IMR-90 (cell line): ENCODE results near the gene TMTC1. TPM values are rescaled to one million over a fixed set of nuclear protein-coding genes. Genes with fewer than 3 reads are reported as not detected.

Experiments
- ATAC-seq: fragments of 200-7000 bp; cut with Tn5 transposase; 2 replicates; pipeline ENCODE4 v1.9.1; 2020; ENCODE audit warnings: low read depth, mild to moderate bottlenecking, moderate library complexity
- BruUV-seq: library from RNA; stranded (reverse); fragments of 400-500 nt; replicated peaks from 2 replicates; lab custom pipeline; 2021; lab: Mats Ljungman, UMichigan
- CTCF ChIA-PET: fragments of 300-600 bp; formaldehyde crosslinking; extraction: SDS; loops from one replicate; lab custom pipeline; 2021; ENCODE audit warnings: antibody characterized with exemption; lab: Yijun Ruan, JAX
- POLR2A ChIA-PET: fragments of 300-600 bp; sonication (Branson Sonifier 250); formaldehyde crosslinking; loops from one replicate; lab custom pipeline; 2022; ENCODE audit warnings: antibody characterized with exemption; ENCODE audit not compliant: unreplicated experiment; lab: Charles Lee
- DNase-seq: peaks from one replicate; pipeline ENCODE4 v3.0.0; 2013
- H2AFZ ChIP-seq: replicated peaks from 2 replicates; pipeline ENCODE3; 2013; ENCODE audit warnings: low read length, mild to moderate bottlenecking; ENCODE audit not compliant: poor library complexity
- H2AK5ac ChIP-seq: 2 replicates; pipeline ENCODE4 v1.6.1; 2013; ENCODE audit warnings: low read depth, low read length, inconsistent platforms
- H2AK9ac ChIP-seq: replicated peaks from 2 replicates; pipeline ENCODE3; 2013; ENCODE audit warnings: mild to moderate bottlenecking, low read depth, low read length, moderate library complexity; ENCODE audit not compliant: poor library complexity
- H2BK120ac ChIP-seq: 2 replicates; pipeline ENCODE4 v1.6.1; 2013; ENCODE audit warnings: low read depth, low read length, inconsistent platforms
- H2BK15ac ChIP-seq: 3 replicates; pipeline ENCODE4 v1.6.1; 2013; ENCODE audit warnings: low read depth, low read length, inconsistent platforms
- H2BK20ac ChIP-seq: 2 replicates; pipeline ENCODE4 v1.6.1; 2013; ENCODE audit warnings: low read depth, mild to moderate bottlenecking, inconsistent platforms, low read length, moderate library complexity
- H2BK5ac ChIP-seq: 2 replicates; pipeline ENCODE4 v1.6.1; 2013; ENCODE audit warnings: mild to moderate bottlenecking, low read depth, low read length, inconsistent platforms; ENCODE audit not compliant: poor library complexity, severe bottlenecking
- H3K14ac ChIP-seq: replicated peaks from 2 replicates; pipeline ENCODE4 v1.6.1; 2013; ENCODE audit warnings: low read depth, low read length, inconsistent platforms
- H3K18ac ChIP-seq: 2 replicates; pipeline ENCODE4 v1.6.1; 2013; ENCODE audit warnings: low read depth, low read length, control low read depth
- H3K23ac ChIP-seq: 2 replicates; pipeline ENCODE4 v1.6.1; 2013; ENCODE audit warnings: low read depth, low read length, inconsistent platforms
- H3K27ac ChIP-seq: 2 replicates; pipeline ENCODE4 v1.5.1; 2013; ENCODE audit warnings: mild to moderate bottlenecking, control low read depth, low read length; ENCODE audit not compliant: insufficient read depth
- H3K27me3 ChIP-seq: 2 replicates; pipeline ENCODE4 v1.6.1; 2013; ENCODE audit warnings: low read length; ENCODE audit not compliant: control insufficient read depth, insufficient read depth
- H3K36me3 ChIP-seq: 2 replicates; pipeline ENCODE4 v1.6.1; 2013; ENCODE audit warnings: low read length, mixed read lengths; ENCODE audit not compliant: control insufficient read depth, insufficient read depth
- H3K4ac ChIP-seq: 2 replicates; pipeline ENCODE4 v1.6.1; 2013; ENCODE audit warnings: low read depth, low read length, inconsistent platforms
- H3K4me1 ChIP-seq: 2 replicates; pipeline ENCODE4 v1.6.1; 2013; ENCODE audit warnings: low read length, mixed read lengths; ENCODE audit not compliant: control insufficient read depth, insufficient read depth
- H3K4me2 ChIP-seq: 2 replicates; pipeline ENCODE4 v1.6.1; 2013; ENCODE audit warnings: low read depth, mild to moderate bottlenecking, control low read depth, low read length, moderate library complexity
- H3K4me3 ChIP-seq: 2 replicates; pipeline ENCODE4 v1.5.1; 2013; ENCODE audit warnings: low read depth, mild to moderate bottlenecking, control low read depth, low read length, moderate library complexity; ENCODE audit not compliant: insufficient read depth
- H3K56ac ChIP-seq: 2 replicates; pipeline ENCODE4 v1.6.1; 2013; ENCODE audit warnings: low read length, inconsistent platforms; ENCODE audit not compliant: insufficient read depth; ENCODE audit errors: extremely low read depth
- H3K79me1 ChIP-seq, 2 experiments: 2 replicates each; pipeline ENCODE4 v1.6.1; 2013; ENCODE audit warnings: low read length in 2 of 2, inconsistent platforms in 1 of 2, low read depth in 1 of 2
- H3K9ac ChIP-seq: 2 replicates; pipeline ENCODE4 v1.6.1; 2013; ENCODE audit warnings: low read depth, low read length, control low read depth
- H3K9me1 ChIP-seq: 2 replicates; pipeline ENCODE4 v1.6.1; 2013; ENCODE audit warnings: low read length, inconsistent platforms; ENCODE audit not compliant: insufficient read depth
- H3K9me3 ChIP-seq: 2 replicates; pipeline ENCODE4 v1.6.1; 2013; ENCODE audit warnings: low read length; ENCODE audit not compliant: control insufficient read depth, insufficient read depth
- H4K20me1 ChIP-seq: 2 replicates; pipeline ENCODE4 v1.6.1; 2013; ENCODE audit warnings: low read length, inconsistent platforms; ENCODE audit not compliant: insufficient read depth
- H4K5ac ChIP-seq: 2 replicates; pipeline ENCODE4 v1.6.1; 2013; ENCODE audit warnings: mild to moderate bottlenecking, low read depth, low read length, control low read depth
- H4K8ac ChIP-seq, 2 experiments: 2 replicates each; pipeline ENCODE4 v1.6.1; 2013; ENCODE audit warnings: low read depth in 2 of 2, low read length in 2 of 2, control low read depth in 1 of 2, inconsistent platforms in 1 of 2
- H4K91ac ChIP-seq: 2 replicates; pipeline ENCODE4 v1.6.1; 2013; ENCODE audit warnings: low read depth, low read length, inconsistent platforms; ENCODE audit not compliant: insufficient read depth
- BHLHE40 ChIP-seq: fragments of 150-350 bp; IDR thresholded peaks from 2 replicates; pipeline ENCODE4 v1.6.1; 2016; ENCODE audit warnings: mild to moderate bottlenecking, low read depth, low read length
- CEBPB ChIP-seq: IDR thresholded peaks from 2 replicates; pipeline ENCODE4 v1.6.1; 2012; ENCODE audit warnings: low read depth, low read length, improper control_type of control experiment
- CHD1 ChIP-seq: IDR thresholded peaks from 2 replicates; pipeline ENCODE4 v1.6.1; 2012; ENCODE audit warnings: low read depth, low read length, improper control_type of control experiment
- FOS ChIP-seq: fragments of 150-350 bp; IDR thresholded peaks from 2 replicates; pipeline ENCODE4 v1.6.1; 2016; ENCODE audit warnings: low read depth, low read length
- MAFK ChIP-seq: IDR thresholded peaks from 2 replicates; pipeline ENCODE4 v1.6.1; 2012; ENCODE audit warnings: low read depth, low read length, improper control_type of control experiment
- MAZ ChIP-seq: IDR thresholded peaks from 2 replicates; pipeline ENCODE4 v1.6.1; 2012; ENCODE audit warnings: low read depth, mild to moderate bottlenecking, low read length, improper control_type of control experiment, moderate library complexity, borderline replicate concordance
- MXI1 ChIP-seq: IDR thresholded peaks from 2 replicates; pipeline ENCODE4 v1.6.1; 2012; ENCODE audit warnings: low read depth, mild to moderate bottlenecking, low read length, moderate library complexity, borderline replicate concordance
- NFE2L2 ChIP-seq: fragments of 150-350 bp; IDR thresholded peaks from 2 replicates; pipeline ENCODE4 v1.6.1; 2016; ENCODE audit warnings: low read depth, mild to moderate bottlenecking, low read length
- POLR2A ChIP-seq: IDR thresholded peaks from 2 replicates; pipeline ENCODE4 v1.6.1; 2012; ENCODE audit warnings: mild to moderate bottlenecking, low read depth, low read length
- RCOR1 ChIP-seq: IDR thresholded peaks from 2 replicates; pipeline ENCODE4 v1.6.1; 2012; ENCODE audit warnings: mild to moderate bottlenecking, low read length, improper control_type of control experiment; ENCODE audit not compliant: insufficient replicate concordance
- RFX5 ChIP-seq: IDR thresholded peaks from 2 replicates; pipeline ENCODE4 v1.8.0; 2012; ENCODE audit warnings: low read depth, mild to moderate bottlenecking, low read length, moderate library complexity
- SMC3 ChIP-seq: fragments of 150-350 bp; IDR thresholded peaks from 2 replicates; pipeline ENCODE4 v1.6.1; 2016; ENCODE audit warnings: low read depth, mild to moderate bottlenecking, antibody characterized with exemption, low read length, moderate library complexity
- WGBS, 2 experiments: methylation state at CpG; one replicate each; pipeline versions ENCODE4 v1.1.5 to v1.1.7; 2013; ENCODE audit warnings: missing lambda C conversion rate in 2 of 2; ENCODE audit not compliant: insufficient read length in 1 of 2; ENCODE audit errors: extremely low coverage in 2 of 2; 5-methylcytosine and 5-hydroxymethylcytosine counted together
- dilution Hi-C: fragments of 300-500 bp; cut with HindIII; formaldehyde crosslinking; loops from one replicate; pipeline ENCODE4 v1.14.3; 2018; ENCODE audit warnings: low sequenced_read_pairs; ENCODE audit not compliant: unreplicated experiment
- in situ Hi-C: fragments of 300-500 bp; cut with MboI; formaldehyde crosslinking; loops from 3 replicates; pipeline ENCODE4 v1.14.3; 2019; ENCODE audit warnings: low sequenced_read_pairs, inconsistent platforms, mixed read lengths
- intact Hi-C: fragments of 100-400 bp; cut with micrococcal nuclease; formaldehyde crosslinking; loops from 2 replicates; pipeline ENCODE4 v1.10.0; 2022
- polyA plus RNA-seq, 3 experiments: library from polyadenylated mRNA; depleted of rRNA; stranded (reverse); fragments of >200 nt; gene quantifications; 2 replicates each; pipeline ENCODE4 v1.2.3, GENCODE V29; 2012; ENCODE audit warnings: low replicate concordance in 1 of 3
- total RNA-seq: library from RNA; depleted of rRNA; stranded (reverse); fragments of >200 nt; gene quantifications from 2 replicates; pipeline ENCODE4 v1.2.3, GENCODE V29; 2012
- TF ChIP-seq, protein P1 (sequence below): fragments of 150-350 bp; IDR thresholded peaks from 2 replicates; pipeline ENCODE4 v1.6.1; 2017; ENCODE audit warnings: mild to moderate bottlenecking, antibody characterized with exemption, low read length, low read depth
- TF ChIP-seq, protein P2 (sequence below): conservative IDR thresholded peaks from 2 replicates; pipeline ENCODE4 v1.5.1; 2012; ENCODE audit warnings: mild to moderate bottlenecking, low read depth, low read length, improper control_type of control experiment

TMTC1 gene
- total and polyA plus RNA-seq, 2 of the 4 experiments (the other 2 are of a cell fraction), result 12.5 to 36.4 TPM

- H2AK9ac ChIP-seq, result no peak overlapping the region
- no peak overlapping the region for H3K27ac ChIP-seq
- H4K91ac ChIP-seq, result no peak overlapping the region
- ATAC-seq (no peak), DNase-seq (no peak)
- TF ChIP-seq BHLHE40 (no peak), POLR2A (no peak), RCOR1 (no peak), CHD1 (no peak), FOS (no peak), RFX5 (no peak), MAZ (no peak), SMC3 (no peak), MAFK (no peak), CEBPB (no peak), NFE2L2 (no peak), MXI1 (no peak)
- TF ChIP-seq, protein P1, sequence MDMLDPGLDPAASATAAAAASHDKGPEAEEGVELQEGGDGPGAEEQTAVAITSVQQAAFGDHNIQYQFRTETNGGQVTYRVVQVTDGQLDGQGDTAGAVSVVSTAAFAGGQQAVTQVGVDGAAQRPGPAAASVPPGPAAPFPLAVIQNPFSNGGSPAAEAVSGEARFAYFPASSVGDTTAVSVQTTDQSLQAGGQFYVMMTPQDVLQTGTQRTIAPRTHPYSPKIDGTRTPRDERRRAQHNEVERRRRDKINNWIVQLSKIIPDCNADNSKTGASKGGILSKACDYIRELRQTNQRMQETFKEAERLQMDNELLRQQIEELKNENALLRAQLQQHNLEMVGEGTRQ, result no peak
- TF ChIP-seq, protein P2, sequence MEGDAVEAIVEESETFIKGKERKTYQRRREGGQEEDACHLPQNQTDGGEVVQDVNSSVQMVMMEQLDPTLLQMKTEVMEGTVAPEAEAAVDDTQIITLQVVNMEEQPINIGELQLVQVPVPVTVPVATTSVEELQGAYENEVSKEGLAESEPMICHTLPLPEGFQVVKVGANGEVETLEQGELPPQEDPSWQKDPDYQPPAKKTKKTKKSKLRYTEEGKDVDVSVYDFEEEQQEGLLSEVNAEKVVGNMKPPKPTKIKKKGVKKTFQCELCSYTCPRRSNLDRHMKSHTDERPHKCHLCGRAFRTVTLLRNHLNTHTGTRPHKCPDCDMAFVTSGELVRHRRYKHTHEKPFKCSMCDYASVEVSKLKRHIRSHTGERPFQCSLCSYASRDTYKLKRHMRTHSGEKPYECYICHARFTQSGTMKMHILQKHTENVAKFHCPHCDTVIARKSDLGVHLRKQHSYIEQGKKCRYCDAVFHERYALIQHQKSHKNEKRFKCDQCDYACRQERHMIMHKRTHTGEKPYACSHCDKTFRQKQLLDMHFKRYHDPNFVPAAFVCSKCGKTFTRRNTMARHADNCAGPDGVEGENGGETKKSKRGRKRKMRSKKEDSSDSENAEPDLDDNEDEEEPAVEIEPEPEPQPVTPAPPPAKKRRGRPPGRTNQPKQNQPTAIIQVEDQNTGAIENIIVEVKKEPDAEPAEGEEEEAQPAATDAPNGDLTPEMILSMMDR, result no peak
- no peak overlapping the region for H2BK15ac ChIP-seq
- H3K9ac ChIP-seq, result no peak overlapping the region
- no peak overlapping the region for H2BK120ac ChIP-seq
- H3K4me3 ChIP-seq, result no peak overlapping the region
- no peaks in the 10 kb centered on the region for H3K4me1 ChIP-seq
- H4K5ac ChIP-seq, result no peak overlapping the region
- no peak overlapping the region for H2AFZ ChIP-seq
- dilution Hi-C loops, result no loop called here
- no peak overlapping the region for H3K4ac ChIP-seq
- no peak overlapping the region for H3K4me2 ChIP-seq
- H3K18ac ChIP-seq, result no peak overlapping the region
- ChIA-PET CTCF (no interaction called here), POLR2A (no interaction called here)
- H3K23ac ChIP-seq, result no peak overlapping the region
- H3K14ac ChIP-seq, result no peak overlapping the region
- no peak overlapping the region for H3K56ac ChIP-seq
- in situ Hi-C loops, result no loop called here
- no peaks in the 10 kb centered on the region for H3K9me3 ChIP-seq
- no peaks in the 10 kb centered on the region; a peak in 1 of 4 replicates for H3K79me1 ChIP-seq
- H3K36me3 ChIP-seq, result peaks cover 6% of the 10 kb centered on the region
- no peak overlapping the region for H2AK5ac ChIP-seq
- intact Hi-C loops, result loop anchor here (10.0 kb wide), 1 partner anchor 977 kb away; no protein-coding TSS in a partner anchor
- WGBS, 2 experiments, result no CpG with 5 or more reads among the region's 4 CpGs
- H3K9me1 ChIP-seq, result peaks cover 3% of the 10 kb centered on the region; the same call in 1 of the 2 replicates
- BruUV-seq, result no TSS peak
- no peak overlapping the region for H4K8ac ChIP-seq
- H4K20me1 ChIP-seq, result no peaks in the 10 kb centered on the region
- no peak overlapping the region for H2BK5ac ChIP-seq
- no peak overlapping the region for H2BK20ac ChIP-seq
- no peaks in the 10 kb centered on the region for H3K27me3 ChIP-seq
Observed at GRCh38 chr12:29528161-29528560, 255.6 kb downstream of the TMTC1 start.
